OCI-LY1 (cell line): Measurements from ENCODE around the gene KRT75.

ENCODE experiments used
- H2AFZ ChIP-seq: fragments of 200-600 bp; sonication (generic), shearing (Covaris generic); 2 replicates; pipeline ENCODE4 v1.6.0; 2014; ENCODE audit warnings: antibody characterized with exemption, mild to moderate bottlenecking, low read length
- H3F3A ChIP-seq: fragments of 200-600 bp; sonication (generic), shearing (Covaris generic); 2 replicates; pipeline ENCODE4 v1.6.0; 2014; ENCODE audit warnings: mild to moderate bottlenecking, antibody characterized with exemption, low read length, moderate library complexity; ENCODE audit not compliant: insufficient read depth
- H3K27ac ChIP-seq: fragments of 200-600 bp; sonication (generic); 2 replicates; pipeline ENCODE4 v1.5.1; 2014; ENCODE audit warnings: low read length, mixed run types, mild to moderate bottlenecking, low read depth; ENCODE audit not compliant: poor library complexity, severe bottlenecking
- H3K27me3 ChIP-seq: fragments of 200-600 bp; sonication (generic); 2 replicates; pipeline ENCODE4 v1.6.0; 2014; ENCODE audit warnings: antibody characterized with exemption, mild to moderate bottlenecking, low read length, moderate library complexity; ENCODE audit not compliant: insufficient read depth
- H3K36me3 ChIP-seq: fragments of 200-600 bp; sonication (generic); 2 replicates; pipeline ENCODE4 v1.6.1; 2014; ENCODE audit warnings: mild to moderate bottlenecking, antibody characterized with exemption, low read length, moderate library complexity, mixed read lengths; ENCODE audit not compliant: insufficient read depth
- H3K4me1 ChIP-seq: fragments of 200-600 bp; sonication (generic); 2 replicates; pipeline ENCODE4 v1.5.1; 2014; ENCODE audit warnings: mild to moderate bottlenecking, low read length, moderate library complexity; ENCODE audit not compliant: insufficient read depth, severe bottlenecking
- H3K4me2 ChIP-seq: fragments of 200-600 bp; sonication (generic), shearing (Covaris generic); 2 replicates; pipeline ENCODE4 v1.6.1; 2014; ENCODE audit warnings: low read length
- H3K4me3 ChIP-seq: fragments of 200-600 bp; sonication (generic); 2 replicates; pipeline ENCODE4 v1.5.1; 2014; ENCODE audit warnings: low read length, low read depth, mild to moderate bottlenecking, mixed read lengths; ENCODE audit not compliant: poor library complexity, severe bottlenecking
- H3K79me2 ChIP-seq: fragments of 200-600 bp; shearing (Covaris generic); 2 replicates; pipeline ENCODE4 v1.6.1; 2016; ENCODE audit warnings: mixed run types, low read length, mixed read lengths; ENCODE audit not compliant: insufficient read depth
- H3K9ac ChIP-seq: fragments of 200-600 bp; sonication (generic), shearing (Covaris generic); 2 replicates; pipeline ENCODE4 v1.6.1; 2014; ENCODE audit warnings: mild to moderate bottlenecking, low read length, mixed read lengths
- H3K9me2 ChIP-seq: fragments of 200-600 bp; sonication (generic), shearing (Covaris generic); 2 replicates; pipeline ENCODE4 v1.6.1; 2014; ENCODE audit warnings: low read depth, mild to moderate bottlenecking, low read length, mixed read lengths
- H3K9me3 ChIP-seq: fragments of 200-600 bp; shearing (Covaris generic); 2 replicates; pipeline ENCODE4 v1.6.1; 2014; ENCODE audit warnings: low read length, mixed read lengths
- H4K20me1 ChIP-seq: fragments of 200-600 bp; sonication (generic), shearing (Covaris generic); 2 replicates; pipeline ENCODE4 v1.6.0; 2016; ENCODE audit warnings: mild to moderate bottlenecking, low read length; ENCODE audit not compliant: insufficient read depth
- EZH2 ChIP-seq: fragments of 200-600 bp; sonication (generic), shearing (Covaris generic); IDR thresholded peaks from 2 replicates; pipeline ENCODE4 v1.8.0; 2017; ENCODE audit warnings: borderline replicate concordance, mixed run types, mild to moderate bottlenecking, antibody characterized with exemption, low read length, moderate library complexity, mixed read lengths
- TF ChIP-seq, protein P1 (sequence below): fragments of 200-600 bp; sonication (generic), shearing (Covaris generic); IDR thresholded peaks from 2 replicates; pipeline ENCODE4 v1.5.1; 2017; ENCODE audit warnings: mild to moderate bottlenecking, antibody characterized with exemption, low read length, moderate library complexity, mixed read lengths

The KRT75 gene

DNA sequence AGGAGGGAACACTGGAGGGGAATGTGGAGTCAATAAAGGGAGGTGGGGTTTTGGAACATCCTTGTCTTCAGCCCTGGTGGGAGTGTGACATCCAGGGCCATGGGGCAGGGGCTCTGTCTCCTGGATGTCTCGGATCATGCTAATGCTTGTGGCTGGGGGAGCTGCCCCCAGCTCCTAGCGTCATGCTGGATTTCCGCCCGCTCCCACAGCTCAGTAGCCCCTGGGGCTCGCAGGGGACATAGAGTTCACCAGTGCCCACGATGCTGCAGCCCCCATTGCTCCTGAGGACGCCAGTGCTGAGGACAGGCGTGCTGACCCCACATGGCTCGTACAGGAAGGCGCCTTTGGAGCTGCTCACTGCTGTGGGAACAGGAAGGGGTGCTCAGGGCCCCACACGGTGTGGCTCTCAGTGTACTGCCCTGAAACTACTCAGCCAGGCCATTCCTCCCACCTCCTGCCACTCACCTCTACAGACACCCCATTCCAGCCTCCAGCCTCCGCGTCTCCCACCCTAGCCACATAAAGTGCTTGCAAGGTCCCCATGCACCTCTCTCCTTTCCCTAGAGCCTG lies 39.2 kb downstream of the KRT75 start:
- Histone ChIP-seq H3K27ac (no peak overlapping the region), H3K36me3 (no peaks in the 10 kb centered on the region), H3F3A (no peaks in the 10 kb centered on the region), H3K4me2 (no peak overlapping the region), H3K79me2 (no peaks in the 10 kb centered on the region), H3K9me2 (no peaks in the 10 kb centered on the region), H3K9me3 (no peaks in the 10 kb centered on the region), H3K4me3 (no peak overlapping the region), H3K27me3 (no peaks in the 10 kb centered on the region), H3K9ac (no peak overlapping the region), H3K4me1 (no peaks in the 10 kb centered on the region), H2AFZ (no peak overlapping the region), H4K20me1 (no peaks in the 10 kb centered on the region)
- TF ChIP-seq, protein P1, sequence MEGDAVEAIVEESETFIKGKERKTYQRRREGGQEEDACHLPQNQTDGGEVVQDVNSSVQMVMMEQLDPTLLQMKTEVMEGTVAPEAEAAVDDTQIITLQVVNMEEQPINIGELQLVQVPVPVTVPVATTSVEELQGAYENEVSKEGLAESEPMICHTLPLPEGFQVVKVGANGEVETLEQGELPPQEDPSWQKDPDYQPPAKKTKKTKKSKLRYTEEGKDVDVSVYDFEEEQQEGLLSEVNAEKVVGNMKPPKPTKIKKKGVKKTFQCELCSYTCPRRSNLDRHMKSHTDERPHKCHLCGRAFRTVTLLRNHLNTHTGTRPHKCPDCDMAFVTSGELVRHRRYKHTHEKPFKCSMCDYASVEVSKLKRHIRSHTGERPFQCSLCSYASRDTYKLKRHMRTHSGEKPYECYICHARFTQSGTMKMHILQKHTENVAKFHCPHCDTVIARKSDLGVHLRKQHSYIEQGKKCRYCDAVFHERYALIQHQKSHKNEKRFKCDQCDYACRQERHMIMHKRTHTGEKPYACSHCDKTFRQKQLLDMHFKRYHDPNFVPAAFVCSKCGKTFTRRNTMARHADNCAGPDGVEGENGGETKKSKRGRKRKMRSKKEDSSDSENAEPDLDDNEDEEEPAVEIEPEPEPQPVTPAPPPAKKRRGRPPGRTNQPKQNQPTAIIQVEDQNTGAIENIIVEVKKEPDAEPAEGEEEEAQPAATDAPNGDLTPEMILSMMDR: no peak
- TF ChIP-seq EZH2: no peak

DNA sequence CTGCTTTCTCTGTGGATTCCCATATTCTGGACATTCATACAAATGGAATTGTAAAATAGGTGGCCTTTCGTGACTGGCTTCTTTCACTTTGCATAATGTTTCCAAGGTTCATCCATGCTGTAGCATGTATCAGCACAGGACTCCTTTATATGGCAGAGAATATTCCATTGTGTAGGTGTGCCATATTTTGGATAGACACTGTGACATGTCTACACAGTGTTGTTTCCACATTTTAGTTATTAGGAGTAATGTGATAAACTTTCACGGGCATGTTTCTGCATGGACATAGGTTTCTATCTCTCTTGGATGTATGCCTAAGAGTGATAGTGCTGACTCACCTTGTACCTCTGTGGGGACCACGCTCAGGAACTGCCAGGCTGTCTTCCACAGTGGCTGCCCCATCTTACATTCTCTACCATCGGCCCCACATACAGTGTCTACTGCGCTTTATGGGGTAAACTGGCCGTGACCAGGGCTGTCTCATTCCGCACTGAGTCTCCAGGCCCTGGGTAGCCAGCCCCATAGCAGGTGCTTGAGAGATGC lies 41.6 kb downstream of the KRT75 start:
- TF ChIP-seq, protein P1: no peak
- no peak for TF ChIP-seq EZH2
- no peaks in the 10 kb centered on the region for H3K36me3 ChIP-seq
- H3K79me2 ChIP-seq: no peaks in the 10 kb centered on the region
- H3K9me2 ChIP-seq: no peaks in the 10 kb centered on the region
- no peaks in the 10 kb centered on the region for H3K9me3 ChIP-seq
- no peak overlapping the region for H3K4me3 ChIP-seq
- no peaks in the 10 kb centered on the region for H3K27me3 ChIP-seq
- no peak overlapping the region for H3K27ac ChIP-seq
- H3K9ac ChIP-seq: no peak overlapping the region
- no peaks in the 10 kb centered on the region for H3F3A ChIP-seq
- no peak overlapping the region for H3K4me2 ChIP-seq
- no peak overlapping the region for H2AFZ ChIP-seq
- no peaks in the 10 kb centered on the region for H3K4me1 ChIP-seq
- no peaks in the 10 kb centered on the region for H4K20me1 ChIP-seq

GRCh38 chr12:52391618-52392002 lies 42.6 kb downstream of the KRT75 start:
- Histone ChIP-seq H3K9ac (no peak overlapping the region), H3F3A (no peaks in the 10 kb centered on the region), H3K27ac (no peak overlapping the region), H2AFZ (no peak overlapping the region), H4K20me1 (no peaks in the 10 kb centered on the region), H3K36me3 (no peaks in the 10 kb centered on the region), H3K79me2 (no peaks in the 10 kb centered on the region), H3K4me1 (no peaks in the 10 kb centered on the region), H3K9me3 (no peaks in the 10 kb centered on the region), H3K4me3 (no peak overlapping the region), H3K9me2 (no peaks in the 10 kb centered on the region), H3K27me3 (no peaks in the 10 kb centered on the region), H3K4me2 (no peak overlapping the region)
- TF ChIP-seq EZH2: no peak
- TF ChIP-seq, protein P1: no peak
